Panc1 (cell line): ENCODE measurements around the gene LHPP. TPM values are rescaled to one million over a fixed set of nuclear protein-coding genes. Genes with fewer than 3 reads are reported as not detected.

ENCODE experiments used
- ATAC-seq: fragments of 200-7000 bp; cut with Tn5 transposase; 2 replicates; pipeline ENCODE4 v1.9.1; 2020; ENCODE audit warnings: mild to moderate bottlenecking, moderate library complexity
- BruUV-seq: library from RNA; stranded (reverse); fragments of 400-500 nt; replicated peaks from 2 replicates; lab custom pipeline; 2021; lab: Mats Ljungman, UMichigan
- CTCF ChIA-PET: fragments of 300-600 bp; sonication (Branson Sonifier 250); formaldehyde crosslinking; loops from one replicate; lab custom pipeline; 2022; ENCODE audit warnings: antibody characterized with exemption; lab: Charles Lee
- POLR2A ChIA-PET: fragments of 300-600 bp; sonication (Branson Sonifier 250); formaldehyde crosslinking; loops from one replicate; lab custom pipeline; 2022; ENCODE audit warnings: antibody characterized with exemption; lab: Charles Lee
- DNase-seq: peaks from one replicate; pipeline ENCODE4 v3.0.0-alpha.2; 2010; ENCODE audit warnings: low read depth, low spot score
- H3K27ac ChIP-seq: 2 replicates; pipeline ENCODE4 v1.5.1; 2011; ENCODE audit warnings: mild to moderate bottlenecking, low read length, inconsistent platforms
- H3K27me3 ChIP-seq: fragments of 200-500 bp; sonication (Bioruptor generic); 2 replicates; pipeline ENCODE4 v1.6.0; 2014; ENCODE audit warnings: low read length, inconsistent platforms; ENCODE audit not compliant: control insufficient read depth, insufficient read depth
- H3K36me3 ChIP-seq: fragments of 200-500 bp; sonication (Bioruptor generic); 2 replicates; pipeline ENCODE4 v1.5.1; 2014; ENCODE audit warnings: inconsistent platforms, mild to moderate bottlenecking, low read length, moderate library complexity; ENCODE audit not compliant: control insufficient read depth, insufficient read depth
- H3K4me1 ChIP-seq: 2 replicates; pipeline ENCODE4 v1.5.1; 2011; ENCODE audit warnings: inconsistent platforms, mild to moderate bottlenecking, low read length, moderate library complexity; ENCODE audit not compliant: control insufficient read depth, insufficient read depth
- H3K4me3 ChIP-seq, 2 experiments: 2 replicates each; pipeline ENCODE4 v1.5.1; 2011 to 2012; ENCODE audit warnings: low read depth in 2 of 2, low read length in 2 of 2, mild to moderate bottlenecking in 2 of 2, inconsistent platforms in 1 of 2, moderate library complexity in 1 of 2
- H3K9me3 ChIP-seq: fragments of 200-500 bp; sonication (Bioruptor generic); 2 replicates; pipeline ENCODE4 v1.5.1; 2014; ENCODE audit warnings: low read depth, mild to moderate bottlenecking, inconsistent platforms, low read length, moderate library complexity; ENCODE audit not compliant: control insufficient read depth, insufficient read depth
- POLR2AphosphoS5 ChIP-seq: IDR thresholded peaks from 2 replicates; pipeline ENCODE4 v1.6.1; 2012; ENCODE audit warnings: mild to moderate bottlenecking, low read depth, low read length, moderate library complexity
- REST ChIP-seq, 2 experiments: IDR thresholded peaks; 2 replicates each; pipeline ENCODE4 v1.6.1; 2011 to 2012; ENCODE audit warnings: low read depth in 2 of 2, control low read depth in 1 of 2, low read length in 1 of 2, mild to moderate bottlenecking in 1 of 2, moderate library complexity in 1 of 2; ENCODE audit not compliant: insufficient read depth in 1 of 2
- SIN3A ChIP-seq: IDR thresholded peaks from 2 replicates; pipeline ENCODE4 v1.6.1; 2012; ENCODE audit warnings: low read depth, mild to moderate bottlenecking, low read length, moderate library complexity, borderline replicate concordance; ENCODE audit not compliant: insufficient read depth
- TCF7L2 ChIP-seq: IDR thresholded peaks from 2 replicates; pipeline ENCODE4 v1.6.1; 2011; ENCODE audit warnings: mild to moderate bottlenecking, low read depth, low read length, inconsistent platforms
- in situ Hi-C: cut with HindIII; loops from 2 replicates; pipeline ENCODE4 v1.10.0; 2016; ENCODE audit warnings: low sequenced_read_pairs, low pct_unique_long_range_greater_than_20kb
- intact Hi-C: fragments of 100-400 bp; cut with micrococcal nuclease; formaldehyde crosslinking; loops from one replicate; pipeline ENCODE4 v1.10.0; 2022; ENCODE audit not compliant: unreplicated experiment
- total RNA-seq: library from RNA; stranded (reverse); gene quantifications from one replicate; pipeline ENCODE4 v1.2.1, GENCODE V29; 2021; ENCODE audit not compliant: unreplicated experiment
- TF ChIP-seq, protein P1 (sequence below): fragments of 450-650 bp; IDR thresholded peaks from 2 replicates; pipeline ENCODE4 v1.5.1; 2017; ENCODE audit warnings: mild to moderate bottlenecking

LHPP gene
- total RNA-seq, 1 experiment from 2014 or later = 15.0 TPM

- CTCF ChIA-PET = no interaction called here
- Histone ChIP-seq H3K9me3 (no peaks in the 10 kb centered on the region), H3K27me3 (no peaks in the 10 kb centered on the region), H3K36me3 (no peaks in the 10 kb centered on the region), H3K4me1 (peaks cover 23% of the 10 kb centered on the region), H3K4me3 (no peak overlapping the region), H3K27ac (no peak overlapping the region)
- TF ChIP-seq SIN3A (no peak), POLR2AphosphoS5 (no peak), TCF7L2 (no peak), REST (IDR thresholded peaks at IDR 0.05; ENCODE audit: insufficient read depth in 1 of 2, low read depth in 2 of 2, low read length in 1 of 2) (no peak)
- TF ChIP-seq, protein P1, sequence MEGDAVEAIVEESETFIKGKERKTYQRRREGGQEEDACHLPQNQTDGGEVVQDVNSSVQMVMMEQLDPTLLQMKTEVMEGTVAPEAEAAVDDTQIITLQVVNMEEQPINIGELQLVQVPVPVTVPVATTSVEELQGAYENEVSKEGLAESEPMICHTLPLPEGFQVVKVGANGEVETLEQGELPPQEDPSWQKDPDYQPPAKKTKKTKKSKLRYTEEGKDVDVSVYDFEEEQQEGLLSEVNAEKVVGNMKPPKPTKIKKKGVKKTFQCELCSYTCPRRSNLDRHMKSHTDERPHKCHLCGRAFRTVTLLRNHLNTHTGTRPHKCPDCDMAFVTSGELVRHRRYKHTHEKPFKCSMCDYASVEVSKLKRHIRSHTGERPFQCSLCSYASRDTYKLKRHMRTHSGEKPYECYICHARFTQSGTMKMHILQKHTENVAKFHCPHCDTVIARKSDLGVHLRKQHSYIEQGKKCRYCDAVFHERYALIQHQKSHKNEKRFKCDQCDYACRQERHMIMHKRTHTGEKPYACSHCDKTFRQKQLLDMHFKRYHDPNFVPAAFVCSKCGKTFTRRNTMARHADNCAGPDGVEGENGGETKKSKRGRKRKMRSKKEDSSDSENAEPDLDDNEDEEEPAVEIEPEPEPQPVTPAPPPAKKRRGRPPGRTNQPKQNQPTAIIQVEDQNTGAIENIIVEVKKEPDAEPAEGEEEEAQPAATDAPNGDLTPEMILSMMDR = no peak
- in situ Hi-C loops (no loop called here), intact Hi-C loops (no loop called here)
- no peak for ATAC-seq
- no peak for DNase-seq
- POLR2A ChIA-PET = no interaction called here
- no TSS peak for BruUV-seq
These were observed 154.6 kb downstream of the LHPP start for GRCh38 chr10:124616040-124616835.

DNA sequence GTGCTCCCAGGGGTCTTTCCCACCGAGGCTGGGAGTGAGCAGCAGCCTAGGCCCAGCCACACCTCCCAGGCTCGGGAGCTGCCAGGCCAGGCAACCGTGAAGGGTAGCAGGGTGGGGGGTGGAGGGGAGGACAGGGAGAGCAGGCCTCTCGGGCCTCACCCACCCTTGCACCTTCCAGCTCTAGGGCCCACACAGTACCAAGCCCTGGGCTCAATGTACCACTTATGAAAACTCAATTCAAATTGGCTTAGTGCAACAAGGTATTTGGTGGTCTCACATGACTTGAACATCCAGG, 155.2 kb downstream of the LHPP start:
- H3K27me3 ChIP-seq = no peaks in the 10 kb centered on the region
- intact Hi-C loops (no loop called here), in situ Hi-C loops (no loop called here)
- H3K27ac ChIP-seq = no peak overlapping the region
- peaks cover 23% of the 10 kb centered on the region for H3K4me1 ChIP-seq
- TF ChIP-seq POLR2AphosphoS5 (no peak), TCF7L2 (no peak), REST (IDR thresholded peaks at IDR 0.05; ENCODE audit: insufficient read depth in 1 of 2, low read depth in 2 of 2, low read length in 1 of 2) (no peak), SIN3A (no peak)
- TF ChIP-seq, protein P1 = no peak
- DNase-seq (no peak), ATAC-seq (no peak)
- CTCF ChIA-PET = no interaction called here
- H3K9me3 ChIP-seq = no peaks in the 10 kb centered on the region
- H3K36me3 ChIP-seq = no peaks in the 10 kb centered on the region
- POLR2A ChIA-PET = no interaction called here
- no TSS peak for BruUV-seq
- H3K4me3 ChIP-seq = no peak overlapping the region
